Sigmoid colon (tissue), 7 donors: Measurements from ENCODE around the gene CCDC160. TPM values are rescaled to one million over a fixed set of nuclear protein-coding genes. Genes with fewer than 3 reads are reported as not detected.

ENCODE experiments used
- DNase-seq: peaks from one replicate; pipeline ENCODE4 v3.0.0-alpha.2; 2019
- H3K27ac ChIP-seq, 4 donors: fragments of 200-600 bp; sonication (generic); one replicate each; pipeline ENCODE4 v1.5.1; 2016 to 2019; ENCODE audit warnings: mild to moderate bottlenecking in 1 of 4
- H3K27me3 ChIP-seq, 3 donors: fragments of 200-600 bp; sonication (generic); one replicate each; pipeline ENCODE4 v1.5.1; 2019; ENCODE audit warnings: mild to moderate bottlenecking in 1 of 3
- H3K36me3 ChIP-seq, 4 donors: fragments of 200-600 bp; sonication (generic); one replicate each; pipeline ENCODE4 v1.5.1; 2016 to 2019
- H3K4me1 ChIP-seq, 4 donors: fragments of 200-600 bp; sonication (generic); one replicate each; pipeline ENCODE4 v1.5.1; 2017 to 2019
- H3K4me3 ChIP-seq, 4 donors: fragments of 200-600 bp; sonication (generic); one replicate each; pipeline ENCODE4 v1.5.1; 2017 to 2019; ENCODE audit warnings: mild to moderate bottlenecking in 2 of 4, moderate library complexity in 1 of 4
- H3K9me3 ChIP-seq, 4 donors: fragments of 200-600 bp in 3 of 4; sonication (generic) in 3 of 4; one replicate each; pipeline versions ENCODE4 v1.5.1 to v1.6.1; 2013 to 2019
- CTCF ChIP-seq, 4 experiments: fragments of 450-650 bp in 3 of 4; fragments of 200-600 bp in 1 of 4; IDR thresholded peaks; one replicate each; pipeline ENCODE4 v1.5.1; 2016 to 2019; ENCODE audit warnings: antibody characterized with exemption in 4 of 4, mild to moderate bottlenecking in 3 of 4, moderate library complexity in 2 of 4
- EP300 ChIP-seq, 4 donors: sonication (generic); formaldehyde crosslinking; IDR thresholded peaks; one replicate each; pipeline ENCODE4 v1.6.1; 2017; ENCODE audit warnings: antibody characterized with exemption in 4 of 4
- POLR2A ChIP-seq, 2 donors: fragments of 450-650 bp; IDR thresholded peaks; one replicate each; pipeline ENCODE4 v1.6.1; 2016; ENCODE audit warnings: antibody characterized with exemption in 2 of 2, mild to moderate bottlenecking in 2 of 2, moderate library complexity in 2 of 2
- POLR2AphosphoS5 ChIP-seq, 4 donors: sonication (generic); formaldehyde crosslinking; IDR thresholded peaks; one replicate each; pipeline ENCODE4 v1.6.1; 2017; ENCODE audit warnings: antibody characterized with exemption in 4 of 4
- WGBS, 2 donors: extraction: QIAGEN DNeasy Blood & Tissue Kit; methylation state at CpG; one replicate each; pipeline ENCODE4 v1.1.7; 2013; 5-methylcytosine and 5-hydroxymethylcytosine counted together
- intact Hi-C: fragments of 100-400 bp; cut with DNase I; formaldehyde crosslinking; loops from one replicate; pipeline ENCODE4 v1.15.1; 2023
- polyA plus RNA-seq, 3 donors: library from polyadenylated mRNA; stranded (reverse); fragments of 200-250 nt; gene quantifications; one replicate each; pipeline ENCODE4 v1.2.3, GENCODE V29; 2013
- total RNA-seq, 4 donors: library from RNA; depleted of rRNA; stranded (reverse); fragments of >200 nt; gene quantifications; one replicate each; pipeline ENCODE4 v1.1.0, GENCODE V29; 2016
- donor health status: healthy with polysubstance abuse.
- donor health status: Bipolar disorder and iron deficiency.
- donor health status: healthy.

CCDC160 gene
- total and polyA plus RNA-seq, 7 donors = 0.07 to 1.4 (median 0.55) TPM; not detected in 3

- H3K27ac ChIP-seq = no peak overlapping the region
- H3K9me3 ChIP-seq = no peaks in the 10 kb centered on the region
- no peaks in the 10 kb centered on the region for H3K27me3 ChIP-seq
- intact Hi-C loops = no loop called here
- no peak for DNase-seq
- no peak overlapping the region for H3K4me3 ChIP-seq
- no peaks in the 10 kb centered on the region for H3K36me3 ChIP-seq
- no peak for TF ChIP-seq EP300 (IDR thresholded peaks at IDR 0.05)
- no peak for TF ChIP-seq CTCF (IDR thresholded peaks at IDR 0.05)
- no peak for TF ChIP-seq POLR2AphosphoS5 (IDR thresholded peaks at IDR 0.05)
- no peak for TF ChIP-seq POLR2A (IDR thresholded peaks at IDR 0.05)
- H3K4me1 ChIP-seq = no peaks in the 10 kb centered on the region
Measured at GRCh38 chrX:134249241-134249640, 12.3 kb downstream of the CCDC160 start.

GRCh38 chrX:134251241-134251640 is 14.3 kb downstream of the CCDC160 start:
- Histone ChIP-seq H3K4me3 (no peak overlapping the region), H3K27me3 (no peaks in the 10 kb centered on the region), H3K27ac (no peak overlapping the region), H3K9me3 (no peaks in the 10 kb centered on the region), H3K4me1 (no peaks in the 10 kb centered on the region), H3K36me3 (no peaks in the 10 kb centered on the region)
- WGBS, 2 donors = 33 to 64% methylated on average over 1 of the region's 1 CpG
- DNase-seq = no peak
- TF ChIP-seq EP300 (IDR thresholded peaks at IDR 0.05) = no peak
- TF ChIP-seq POLR2AphosphoS5 (IDR thresholded peaks at IDR 0.05) = no peak
- TF ChIP-seq CTCF (IDR thresholded peaks at IDR 0.05) = no peak
- no peak for TF ChIP-seq POLR2A (IDR thresholded peaks at IDR 0.05)
- intact Hi-C loops = loop anchor here (10.0 kb wide), 1 partner anchor 456 kb away; no protein-coding TSS in a partner anchor

GRCh38 chrX:134254511-134254910 is 17.5 kb downstream of the CCDC160 start:
- intact Hi-C loops = loop anchor here (10.0 kb wide), 1 partner anchor 460 kb away; no protein-coding TSS in a partner anchor
- TF ChIP-seq POLR2A (IDR thresholded peaks at IDR 0.05) (no peak), EP300 (IDR thresholded peaks at IDR 0.05) (no peak), POLR2AphosphoS5 (IDR thresholded peaks at IDR 0.05) (no peak), CTCF (IDR thresholded peaks at IDR 0.05) (no peak)
- Histone ChIP-seq H3K9me3 (no peaks in the 10 kb centered on the region), H3K27ac (no peak overlapping the region), H3K36me3 (no peaks in the 10 kb centered on the region), H3K4me1 (no peaks in the 10 kb centered on the region), H3K4me3 (no peak overlapping the region), H3K27me3 (peaks cover 0 to 2% (median 0%) of the 10 kb centered on the region in 3 donors)
- DNase-seq = no peak

- Histone ChIP-seq H3K4me1 (no peaks in the 10 kb centered on the region), H3K27me3 (peaks cover 0 to 2% (median 0%) of the 10 kb centered on the region in 3 donors), H3K36me3 (no peaks in the 10 kb centered on the region), H3K4me3 (no peak overlapping the region), H3K9me3 (no peaks in the 10 kb centered on the region), H3K27ac (no peak overlapping the region)
- DNase-seq = no peak
- intact Hi-C loops = loop anchor here (10.0 kb wide), 1 partner anchor 461 kb away; no protein-coding TSS in a partner anchor
- 85 to 92% methylated on average over 5 of the region's 5 CpGs for WGBS, 2 donors
- TF ChIP-seq POLR2A (IDR thresholded peaks at IDR 0.05) (no peak), EP300 (IDR thresholded peaks at IDR 0.05) (no peak), POLR2AphosphoS5 (IDR thresholded peaks at IDR 0.05) (no peak), CTCF (IDR thresholded peaks at IDR 0.05) (no peak)
Measured at GRCh38 chrX:134255555-134255954, 18.6 kb downstream of the CCDC160 start.

- Histone ChIP-seq H3K36me3 (no peaks in the 10 kb centered on the region), H3K4me3 (no peak overlapping the region), H3K9me3 (no peaks in the 10 kb centered on the region), H3K27me3 (peaks cover 0 to 2% (median 0%) of the 10 kb centered on the region in 3 donors), H3K4me1 (no peaks in the 10 kb centered on the region), H3K27ac (no peak overlapping the region)
- no peak for DNase-seq
- TF ChIP-seq EP300 (IDR thresholded peaks at IDR 0.05) (no peak), POLR2AphosphoS5 (IDR thresholded peaks at IDR 0.05) (no peak), POLR2A (IDR thresholded peaks at IDR 0.05) (no peak), CTCF (IDR thresholded peaks at IDR 0.05) (no peak)
- 91 to 94% methylated on average over 2 of the region's 2 CpGs for WGBS, 2 donors
- intact Hi-C loops = loop anchor here (10.0 kb wide), 1 partner anchor 462 kb away; no protein-coding TSS in a partner anchor
Measured at GRCh38 chrX:134256684-134257083, 19.7 kb downstream of the CCDC160 start.
